ENCODE data around the gene ZDHHC11. TPM values are rescaled to one million over a fixed set of nuclear protein-coding genes. Genes with fewer than 3 reads are reported as not detected.
"Not testable (repeated sequence)": the region's sequence is repeated elsewhere in the genome, so short reads cannot be mapped to it uniquely, and the experiment has no call there.

The ZDHHC11 gene
- polyA plus RNA-seq, 4 donors = 4.9 to 40.5 (median 6.5) TPM

GRCh38 chr5:845676-846601 is 4.8 kb downstream of the ZDHHC11 start:
- FAIRE-seq; H3K9me3 ChIP-seq (ENCODE audit: control insufficient read depth in 2 of 2, insufficient read depth in 1 of 2, low read depth in 1 of 2, low read length in 1 of 2); H3K4me3 ChIP-seq (ENCODE audit: low read depth in 1 of 3, low read length in 3 of 3); H3K27ac ChIP-seq (ENCODE audit: low read depth in 1 of 3, low read length in 2 of 3); H3K27me3 ChIP-seq (ENCODE audit: control insufficient read depth in 3 of 3, insufficient read depth in 3 of 3, low read length in 3 of 3); DNase-seq: not testable (repeated sequence)
- peaks cover 0 to 21% (median 0%) of the 10 kb centered on the region in 3 donors for H3K4me1 ChIP-seq (ENCODE audit: control insufficient read depth in 3 of 3, insufficient read depth in 2 of 3, low read depth in 1 of 3, low read length in 2 of 3)
- peaks cover 0 to 16% (median 0%) of the 10 kb centered on the region in 3 donors for H3K36me3 ChIP-seq (ENCODE audit: control insufficient read depth in 3 of 3, insufficient read depth in 2 of 3, low read depth in 1 of 3, low read length in 3 of 3)
- 77 to 84% (median 84%) methylated on average over 12 to 26 of the region's 35 CpGs for WGBS, 3 donors

GRCh38 chr5:845031-845675 is 5.6 kb downstream of the ZDHHC11 start:
- H3K9me3 ChIP-seq (ENCODE audit: control insufficient read depth in 2 of 2, insufficient read depth in 1 of 2, low read depth in 1 of 2, low read length in 1 of 2); DNase-seq; FAIRE-seq; H3K27me3 ChIP-seq (ENCODE audit: control insufficient read depth in 3 of 3, insufficient read depth in 3 of 3, low read length in 3 of 3); H3K4me3 ChIP-seq (ENCODE audit: low read depth in 1 of 3, low read length in 3 of 3); H3K27ac ChIP-seq (ENCODE audit: low read depth in 1 of 3, low read length in 2 of 3): not testable (repeated sequence)
- WGBS, 3 donors = 86 to 94% (median 89%) methylated on average over 12 to 17 of the region's 21 CpGs
- Histone ChIP-seq H3K36me3 (ENCODE audit: control insufficient read depth in 3 of 3, insufficient read depth in 2 of 3, low read depth in 1 of 3, low read length in 3 of 3) (peaks cover 0 to 24% (median 0%) of the 10 kb centered on the region in 3 donors), H3K4me1 (ENCODE audit: control insufficient read depth in 3 of 3, insufficient read depth in 2 of 3, low read depth in 1 of 3, low read length in 2 of 3) (peaks cover 0 to 14% (median 0%) of the 10 kb centered on the region in 3 donors)

- not testable (repeated sequence) for H3K4me3 ChIP-seq (ENCODE audit: low read depth in 1 of 3, low read length in 3 of 3); DNase-seq; H3K27ac ChIP-seq (ENCODE audit: low read depth in 1 of 3, low read length in 2 of 3); H3K4me1 ChIP-seq (ENCODE audit: control insufficient read depth in 3 of 3, insufficient read depth in 2 of 3, low read depth in 1 of 3, low read length in 2 of 3); H3K27me3 ChIP-seq (ENCODE audit: control insufficient read depth in 3 of 3, insufficient read depth in 3 of 3, low read length in 3 of 3); H3K9me3 ChIP-seq (ENCODE audit: control insufficient read depth in 2 of 2, insufficient read depth in 1 of 2, low read depth in 1 of 2, low read length in 1 of 2); FAIRE-seq
- 89 to 92% (median 92%) methylated on average over 14 of the region's 16 CpGs for WGBS, 3 donors
- peaks cover 0 to 27% (median 0%) of the 10 kb centered on the region in 3 donors for H3K36me3 ChIP-seq (ENCODE audit: control insufficient read depth in 3 of 3, insufficient read depth in 2 of 3, low read depth in 1 of 3, low read length in 3 of 3)
Observed at GRCh38 chr5:844426-844825, 6.4 kb downstream of the ZDHHC11 start.

GRCh38 chr5:843926-844325 is 6.9 kb downstream of the ZDHHC11 start:
- not testable (repeated sequence) for H3K27me3 ChIP-seq (ENCODE audit: control insufficient read depth in 3 of 3, insufficient read depth in 3 of 3, low read length in 3 of 3); H3K4me3 ChIP-seq (ENCODE audit: low read depth in 1 of 3, low read length in 3 of 3); DNase-seq; FAIRE-seq; H3K27ac ChIP-seq (ENCODE audit: low read depth in 1 of 3, low read length in 2 of 3); H3K4me1 ChIP-seq (ENCODE audit: control insufficient read depth in 3 of 3, insufficient read depth in 2 of 3, low read depth in 1 of 3, low read length in 2 of 3); H3K9me3 ChIP-seq (ENCODE audit: control insufficient read depth in 2 of 2, insufficient read depth in 1 of 2, low read depth in 1 of 2, low read length in 1 of 2)
- H3K36me3 ChIP-seq (ENCODE audit: control insufficient read depth in 3 of 3, insufficient read depth in 2 of 3, low read depth in 1 of 3, low read length in 3 of 3) = peaks cover 0 to 27% (median 0%) of the 10 kb centered on the region in 3 donors
- WGBS, 3 donors = 78 to 83% (median 82%) methylated on average over 18 to 22 of the region's 22 CpGs

- H3K4me3 ChIP-seq (ENCODE audit: low read depth in 1 of 3, low read length in 3 of 3); DNase-seq; H3K9me3 ChIP-seq (ENCODE audit: control insufficient read depth in 2 of 2, insufficient read depth in 1 of 2, low read depth in 1 of 2, low read length in 1 of 2); H3K4me1 ChIP-seq (ENCODE audit: control insufficient read depth in 3 of 3, insufficient read depth in 2 of 3, low read depth in 1 of 3, low read length in 2 of 3); H3K27ac ChIP-seq (ENCODE audit: low read depth in 1 of 3, low read length in 2 of 3); FAIRE-seq; H3K27me3 ChIP-seq (ENCODE audit: control insufficient read depth in 3 of 3, insufficient read depth in 3 of 3, low read length in 3 of 3): not testable (repeated sequence)
- peaks cover 0 to 30% (median 0%) of the 10 kb centered on the region in 3 donors for H3K36me3 ChIP-seq (ENCODE audit: control insufficient read depth in 3 of 3, insufficient read depth in 2 of 3, low read depth in 1 of 3, low read length in 3 of 3)
- 92 to 96% (median 92%) methylated on average over 11 to 20 of the region's 26 CpGs for WGBS, 3 donors
Observed at GRCh38 chr5:843371-843770, 7.4 kb downstream of the ZDHHC11 start.

GRCh38 chr5:842402-843221 is 8.2 kb downstream of the ZDHHC11 start:
- H3K4me1 ChIP-seq (ENCODE audit: control insufficient read depth in 3 of 3, insufficient read depth in 2 of 3, low read depth in 1 of 3, low read length in 2 of 3); H3K9me3 ChIP-seq (ENCODE audit: control insufficient read depth in 2 of 2, insufficient read depth in 1 of 2, low read depth in 1 of 2, low read length in 1 of 2); H3K27me3 ChIP-seq (ENCODE audit: control insufficient read depth in 3 of 3, insufficient read depth in 3 of 3, low read length in 3 of 3); H3K27ac ChIP-seq (ENCODE audit: low read depth in 1 of 3, low read length in 2 of 3); H3K4me3 ChIP-seq (ENCODE audit: low read depth in 1 of 3, low read length in 3 of 3); FAIRE-seq; DNase-seq: not testable (repeated sequence)
- H3K36me3 ChIP-seq (ENCODE audit: control insufficient read depth in 3 of 3, insufficient read depth in 2 of 3, low read depth in 1 of 3, low read length in 3 of 3) = peaks cover 0 to 31% (median 0%) of the 10 kb centered on the region in 3 donors
- WGBS, 3 donors = 86 to 90% (median 86%) methylated on average over 25 to 29 of the region's 32 CpGs

GRCh38 chr5:841531-842401 is 9.0 kb downstream of the ZDHHC11 start:
- 83 to 90% (median 87%) methylated on average over 12 to 14 of the region's 15 CpGs for WGBS, 3 donors
- not testable (repeated sequence) for H3K4me1 ChIP-seq (ENCODE audit: control insufficient read depth in 3 of 3, insufficient read depth in 2 of 3, low read depth in 1 of 3, low read length in 2 of 3); DNase-seq

More at GRCh38 chr5:841531-842401, 9.0 kb downstream of the ZDHHC11 start:
- FAIRE-seq; H3K9me3 ChIP-seq (ENCODE audit: control insufficient read depth in 2 of 2, insufficient read depth in 1 of 2, low read depth in 1 of 2, low read length in 1 of 2); H3K4me3 ChIP-seq (ENCODE audit: low read depth in 1 of 3, low read length in 3 of 3); H3K27me3 ChIP-seq (ENCODE audit: control insufficient read depth in 3 of 3, insufficient read depth in 3 of 3, low read length in 3 of 3); H3K27ac ChIP-seq (ENCODE audit: low read depth in 1 of 3, low read length in 2 of 3): not testable (repeated sequence)
- H3K36me3 ChIP-seq (ENCODE audit: control insufficient read depth in 3 of 3, insufficient read depth in 2 of 3, low read depth in 1 of 3, low read length in 3 of 3) = peaks cover 0 to 31% (median 0%) of the 10 kb centered on the region in 3 donors

Measured in small intestine (tissue), 7 donors.